Retinal pigment epithelial cell (primary cell): ENCODE measurements around the gene AEN.

Experiments used
- DNase-seq: peaks from one replicate; pipeline ENCODE4 v3.0.0-alpha.2; 2010; ENCODE audit warnings: low read depth
- H3K4me3 ChIP-seq: 2 replicates; pipeline ENCODE4 v1.5.1; 2011; ENCODE audit warnings: mild to moderate bottlenecking, low read length, control low read depth, moderate library complexity
- TF ChIP-seq, protein P1 (sequence below): conservative IDR thresholded peaks from 2 replicates; pipeline ENCODE4 v1.5.1; 2011; ENCODE audit warnings: low read depth, low read length, control low read depth, inconsistent platforms

Gene AEN

DNA sequence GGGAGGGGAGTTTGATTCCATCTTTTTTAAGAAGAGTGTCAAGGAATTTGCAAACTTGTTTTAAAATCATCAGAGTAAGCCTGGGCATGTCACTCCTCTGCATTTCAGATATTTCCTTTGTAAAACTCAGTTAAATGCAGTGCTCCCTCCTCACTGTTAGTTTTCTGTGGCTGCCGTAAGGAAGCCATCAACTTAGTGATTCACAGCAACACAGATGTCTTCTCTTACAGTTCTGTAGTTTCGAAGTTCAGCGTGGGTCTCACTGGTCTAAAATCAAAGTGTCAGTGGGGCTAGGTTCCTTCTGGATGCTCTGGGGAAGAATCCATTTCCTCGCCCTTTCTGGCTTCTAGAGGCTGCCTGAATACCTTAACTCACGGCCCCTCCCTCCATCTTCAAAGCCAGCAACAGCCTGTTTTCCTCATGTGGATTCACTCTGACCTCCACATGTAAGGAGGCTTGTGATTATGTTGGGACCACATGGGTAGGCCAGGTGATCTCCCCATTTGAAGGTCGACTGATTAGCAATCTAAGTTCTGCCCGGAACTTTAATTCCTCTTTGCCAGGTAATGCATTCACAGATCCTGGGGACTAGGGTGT is 30.1 kb downstream of the AEN start:
- TF ChIP-seq, protein P1, sequence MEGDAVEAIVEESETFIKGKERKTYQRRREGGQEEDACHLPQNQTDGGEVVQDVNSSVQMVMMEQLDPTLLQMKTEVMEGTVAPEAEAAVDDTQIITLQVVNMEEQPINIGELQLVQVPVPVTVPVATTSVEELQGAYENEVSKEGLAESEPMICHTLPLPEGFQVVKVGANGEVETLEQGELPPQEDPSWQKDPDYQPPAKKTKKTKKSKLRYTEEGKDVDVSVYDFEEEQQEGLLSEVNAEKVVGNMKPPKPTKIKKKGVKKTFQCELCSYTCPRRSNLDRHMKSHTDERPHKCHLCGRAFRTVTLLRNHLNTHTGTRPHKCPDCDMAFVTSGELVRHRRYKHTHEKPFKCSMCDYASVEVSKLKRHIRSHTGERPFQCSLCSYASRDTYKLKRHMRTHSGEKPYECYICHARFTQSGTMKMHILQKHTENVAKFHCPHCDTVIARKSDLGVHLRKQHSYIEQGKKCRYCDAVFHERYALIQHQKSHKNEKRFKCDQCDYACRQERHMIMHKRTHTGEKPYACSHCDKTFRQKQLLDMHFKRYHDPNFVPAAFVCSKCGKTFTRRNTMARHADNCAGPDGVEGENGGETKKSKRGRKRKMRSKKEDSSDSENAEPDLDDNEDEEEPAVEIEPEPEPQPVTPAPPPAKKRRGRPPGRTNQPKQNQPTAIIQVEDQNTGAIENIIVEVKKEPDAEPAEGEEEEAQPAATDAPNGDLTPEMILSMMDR, result no peak
- H3K4me3 ChIP-seq, result no peak overlapping the region
- DNase-seq, result no peak

- no peak overlapping the region for H3K4me3 ChIP-seq
- TF ChIP-seq, protein P1, result no peak
- DNase-seq, result no peak
Observed at GRCh38 chr15:88651971-88652370, 30.8 kb downstream of the AEN start.

DNA sequence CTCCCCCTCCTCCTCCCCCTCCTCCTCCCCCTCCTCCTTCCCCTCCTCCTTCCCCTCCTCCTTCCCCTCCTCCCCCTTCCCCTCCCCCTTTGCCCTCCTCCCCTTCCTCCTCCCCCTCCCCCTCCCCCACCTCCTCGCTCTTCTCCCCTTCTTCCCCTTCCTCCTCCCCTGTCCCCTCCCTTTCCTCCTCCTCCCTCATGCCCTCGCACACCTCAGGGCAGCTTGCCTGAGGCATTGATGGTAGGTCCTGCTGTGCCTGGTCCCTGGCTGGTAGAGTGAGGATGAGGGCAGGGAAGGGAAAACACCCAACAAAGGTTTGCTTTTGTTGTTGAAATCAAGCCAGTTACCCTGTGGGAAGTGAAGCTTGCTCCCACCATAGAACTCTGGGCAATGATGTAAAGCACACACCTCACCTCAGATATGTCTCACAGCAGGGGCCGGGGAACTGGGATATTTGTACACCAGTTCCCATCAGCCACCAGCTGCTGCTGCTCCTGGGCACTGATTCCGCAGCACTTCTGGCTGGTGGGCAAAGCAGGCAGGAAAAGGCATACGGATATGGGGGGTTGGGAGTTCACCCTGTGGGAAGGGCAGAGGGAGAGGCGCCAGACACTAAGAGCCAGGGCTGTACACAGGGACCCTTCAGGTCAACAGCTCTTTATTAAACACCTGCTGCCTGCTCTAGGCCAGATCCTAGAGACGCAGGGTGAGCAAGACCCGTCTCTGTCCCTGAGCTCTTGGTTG is 31.5 kb downstream of the AEN start:
- TF ChIP-seq, protein P1, result no peak
- H3K4me3 ChIP-seq, result no peak overlapping the region
- DNase-seq, result no peak

DNA sequence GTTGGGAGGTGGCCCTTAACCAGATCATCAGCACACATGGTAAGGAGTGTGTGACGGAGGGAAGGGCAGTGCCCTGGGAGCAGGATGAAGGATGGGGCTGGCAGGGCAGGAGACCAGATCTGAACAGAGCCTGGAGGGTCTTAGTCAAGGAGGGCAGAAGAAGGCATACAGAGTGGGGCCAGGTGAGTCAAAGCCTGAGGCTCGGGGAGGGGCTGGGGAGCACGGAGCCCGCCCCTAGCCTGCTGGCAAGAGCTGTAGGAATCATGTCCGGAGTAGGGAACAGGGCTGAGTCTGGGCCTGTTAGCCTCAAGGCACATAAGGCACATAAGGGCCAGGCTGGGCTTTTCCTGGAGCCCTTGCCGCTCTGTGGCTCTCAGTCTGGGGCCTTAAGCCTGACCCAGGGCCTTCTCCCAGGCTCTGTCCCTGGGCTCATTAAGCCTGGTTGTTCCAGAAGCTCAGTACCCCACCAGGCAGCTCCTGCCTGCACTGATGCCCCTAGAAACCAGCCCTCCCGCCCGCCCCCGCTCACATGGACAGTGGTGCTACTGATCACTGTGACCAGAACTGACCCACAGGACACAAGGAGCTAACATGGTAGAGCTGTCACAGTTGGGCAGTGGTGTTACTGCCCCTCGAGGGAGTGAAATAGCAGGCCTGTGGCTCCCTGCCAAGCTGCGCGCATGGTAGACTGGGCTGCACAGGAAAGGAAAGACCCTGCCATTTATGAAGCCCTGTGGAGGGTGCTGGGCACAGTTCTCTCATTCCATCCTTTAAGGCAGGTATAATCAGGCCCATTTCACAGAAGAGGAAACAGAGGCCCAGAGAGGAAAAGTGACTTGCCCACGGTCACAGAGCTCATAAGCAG is 32.3 kb downstream of the AEN start:
- TF ChIP-seq, protein P1, result no peak
- DNase-seq, result no peak
- H3K4me3 ChIP-seq, result no peak overlapping the region

- no peak for DNase-seq
- TF ChIP-seq, protein P1, result no peak
- no peak overlapping the region for H3K4me3 ChIP-seq
Observed at GRCh38 chr15:88654430-88655102, 33.4 kb downstream of the AEN start.

- H3K4me3 ChIP-seq, result no peak overlapping the region
- no peak for DNase-seq
- TF ChIP-seq, protein P1, result no peak
Observed at GRCh38 chr15:88655103-88655553, 34.0 kb downstream of the AEN start.
